ENCODE measurements around the gene KAT8. TPM values are rescaled to one million over a fixed set of nuclear protein-coding genes. Genes with fewer than 3 reads are reported as not detected.

Gene KAT8
- total RNA-seq, 2 experiments from 2014 or later, result 114 to 124 TPM

DNA sequence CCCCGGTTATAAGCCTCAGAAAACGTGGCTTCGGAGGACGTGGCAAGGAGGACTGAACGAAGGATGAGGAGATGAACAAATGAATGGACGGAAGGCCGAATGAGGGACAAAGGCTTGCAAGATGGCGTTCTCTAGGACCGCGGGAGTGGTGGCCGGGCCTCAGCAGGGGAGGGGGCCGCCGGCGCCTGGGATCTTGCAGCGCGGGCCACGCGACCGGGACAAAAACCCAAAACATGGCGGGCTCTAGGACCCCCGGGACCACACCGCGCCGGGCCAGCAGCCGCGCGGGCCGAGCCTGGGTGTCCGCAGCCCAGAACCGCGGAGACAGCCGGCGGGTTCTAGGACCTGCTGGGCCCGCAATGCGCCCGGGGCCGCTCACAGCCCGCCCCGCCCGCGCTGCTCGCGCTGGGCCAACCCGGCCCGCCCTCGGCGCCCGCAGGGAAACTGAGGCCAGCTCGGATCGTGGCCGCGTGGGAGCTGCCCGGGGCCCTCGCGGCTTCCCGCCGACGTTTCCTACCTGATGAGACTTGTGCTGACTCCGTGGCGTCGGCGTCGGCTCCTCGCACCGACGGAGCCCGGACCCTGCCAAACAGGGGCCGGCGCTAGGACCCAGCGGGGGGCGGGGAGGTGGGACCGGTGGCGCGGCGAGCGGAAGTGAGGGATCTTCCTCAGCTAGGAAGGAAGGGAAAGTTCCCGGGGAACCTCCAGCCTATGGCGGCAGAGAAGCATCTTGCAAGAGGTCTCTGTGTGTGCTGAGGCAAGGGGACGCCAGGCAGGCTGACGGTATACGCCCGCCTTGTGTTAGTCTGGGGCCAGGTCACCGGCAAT is 44.1 kb upstream of the KAT8 start:
- intact Hi-C loops (cut with DNase I, micrococcal nuclease), result loop anchor here (1.0 to 10.0 kb wide), 8 partner anchors 40 to 794 kb away; partner anchors contain the start of genes FBXL19 (in 2 of the 2), SETD1A (in 2 of the 2), FUS (in 1 of the 2) and STX4 (in 1 of the 2)
- ChIA-PET POLR2A (interaction anchor here (0.6 to 3.4 kb wide), 39 partner anchors 8 to 831 kb away, joined by 3 to 79 read pairs (median 5); partner anchors contain the start of genes ARMC5, FBRS, FBXL19 and FUS), CTCF (interaction anchor here (1.0 to 2.3 kb wide), 6 partner anchors 23 to 228 kb away, joined by 3 to 21 read pairs (median 6); partner anchors contain the start of genes HSD3B7, KAT8 and STX4)

DNA sequence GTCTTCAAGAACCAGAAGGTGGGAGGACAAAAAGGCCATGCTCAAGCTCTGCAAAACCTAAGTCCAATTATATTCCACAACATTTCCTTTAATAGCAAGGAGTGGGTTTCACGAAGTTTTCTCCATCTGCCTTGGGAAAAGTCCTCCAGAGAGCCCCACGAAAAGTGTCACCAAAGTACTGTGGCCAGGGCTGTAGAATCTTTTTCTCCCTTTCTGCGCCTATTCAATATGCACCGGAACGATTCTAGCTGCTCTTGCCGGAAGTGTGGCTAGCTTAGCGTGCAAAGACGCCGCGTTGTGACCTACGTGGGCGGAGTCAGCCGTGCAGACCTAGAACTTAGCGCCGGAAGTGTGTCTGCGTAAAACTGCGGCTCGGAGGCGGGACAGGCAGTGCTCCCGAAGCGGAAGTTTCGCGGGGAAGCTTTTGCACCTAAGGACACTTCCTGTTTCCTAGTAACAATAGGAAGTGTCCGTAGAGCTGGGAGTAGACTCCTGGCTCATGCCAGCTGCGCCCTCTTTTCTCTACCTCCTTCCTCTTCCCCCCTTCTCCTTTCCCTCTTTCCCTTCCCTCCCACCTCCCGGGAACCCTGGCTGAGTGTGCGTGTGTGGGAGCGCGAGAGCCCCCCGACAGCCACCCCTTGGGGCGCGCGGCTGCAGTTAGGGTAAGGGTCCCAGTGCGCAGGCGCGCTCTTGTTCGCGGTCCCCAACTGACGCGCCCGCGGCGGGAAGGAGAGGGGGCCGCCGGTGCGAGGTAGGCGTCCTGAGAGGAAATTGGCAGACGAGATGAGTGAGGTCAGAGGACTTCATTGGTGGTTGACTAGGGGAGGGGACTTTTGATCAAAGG is 43.3 kb upstream of the KAT8 start, which contains the start of the genes ZNF646 and ZNF668:
ZNF646 (plus strand) TSS at position 453 of the 844 bp plus-strand sequence. CDS start 1,903 bp downstream, outside the sequence.
ZNF668 (minus strand) TSS at position 271 of the 844 bp plus-strand sequence. CDS start 9,781 bp downstream, outside the sequence.
- Mint-ChIP-seq H3K4me1 (ENCODE audit: low read depth) (peaks cover 34% of the 10 kb centered on the region), H3K36me3 (ENCODE audit: low read depth) (peaks cover 51% of the 10 kb centered on the region)
- ATAC-seq (ENCODE audit: poor library complexity), result peak; percentile 81

More for the DNA sequence above, 44.1 kb upstream of the KAT8 start:
- Mint-ChIP-seq H3K9me3 (no peaks in the 10 kb centered on the region), H3K36me3 (ENCODE audit: low read depth) (peaks cover 43% of the 10 kb centered on the region), H3K27ac (peak overlapping the region; percentile 92), H3K27me3 (no peaks in the 10 kb centered on the region), H3K4me3 (peak overlapping the region; percentile 98), H3K4me1 (ENCODE audit: low read depth) (peaks cover 41% of the 10 kb centered on the region)
- TF ChIP-seq, protein P1, sequence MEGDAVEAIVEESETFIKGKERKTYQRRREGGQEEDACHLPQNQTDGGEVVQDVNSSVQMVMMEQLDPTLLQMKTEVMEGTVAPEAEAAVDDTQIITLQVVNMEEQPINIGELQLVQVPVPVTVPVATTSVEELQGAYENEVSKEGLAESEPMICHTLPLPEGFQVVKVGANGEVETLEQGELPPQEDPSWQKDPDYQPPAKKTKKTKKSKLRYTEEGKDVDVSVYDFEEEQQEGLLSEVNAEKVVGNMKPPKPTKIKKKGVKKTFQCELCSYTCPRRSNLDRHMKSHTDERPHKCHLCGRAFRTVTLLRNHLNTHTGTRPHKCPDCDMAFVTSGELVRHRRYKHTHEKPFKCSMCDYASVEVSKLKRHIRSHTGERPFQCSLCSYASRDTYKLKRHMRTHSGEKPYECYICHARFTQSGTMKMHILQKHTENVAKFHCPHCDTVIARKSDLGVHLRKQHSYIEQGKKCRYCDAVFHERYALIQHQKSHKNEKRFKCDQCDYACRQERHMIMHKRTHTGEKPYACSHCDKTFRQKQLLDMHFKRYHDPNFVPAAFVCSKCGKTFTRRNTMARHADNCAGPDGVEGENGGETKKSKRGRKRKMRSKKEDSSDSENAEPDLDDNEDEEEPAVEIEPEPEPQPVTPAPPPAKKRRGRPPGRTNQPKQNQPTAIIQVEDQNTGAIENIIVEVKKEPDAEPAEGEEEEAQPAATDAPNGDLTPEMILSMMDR (IDR thresholded peaks at IDR 0.05), result no peak
- ATAC-seq (ENCODE audit: poor library complexity), result peak; percentile 27
- Histone ChIP-seq H3K27me3 (ENCODE audit: control insufficient read depth in 1 of 2, insufficient read depth in 2 of 2, low read length in 2 of 2) (no peaks in the 10 kb centered on the region), H3K27ac (ENCODE audit: low read depth in 1 of 2, low read length in 2 of 2) (peak overlapping the region; percentile 93 to 95), H3K4me1 (ENCODE audit: insufficient read depth, low read length) (peaks cover 35% of the 10 kb centered on the region), H3K4me3 (ENCODE audit: low read length) (peak overlapping the region; percentile 96), H3K9me3 (ENCODE audit: control insufficient read depth in 1 of 2, insufficient read depth in 1 of 2, low read length in 2 of 2) (no peaks in the 10 kb centered on the region), H3K36me3 (ENCODE audit: insufficient read depth, low read length) (peaks cover 22% of the 10 kb centered on the region)
- DNase-seq, result peak; percentile 71 to 91 (median 81)

More for the DNA sequence above, 43.3 kb upstream of the KAT8 start, which contains the start of the genes ZNF646 and ZNF668:
- Histone ChIP-seq H3K4me3 (ENCODE audit: low read length) (peak within 1 kb of the TSS; percentile 96), H3K27ac (ENCODE audit: low read depth in 1 of 2, low read length in 2 of 2) (peak within 1 kb of the TSS; percentile 93 to 95), H3K36me3 (ENCODE audit: insufficient read depth, low read length) (peaks cover 30% of the 10 kb centered on the region), H3K9me3 (ENCODE audit: control insufficient read depth in 1 of 2, insufficient read depth in 1 of 2, low read length in 2 of 2) (no peaks in the 10 kb centered on the region), H3K27me3 (ENCODE audit: control insufficient read depth in 1 of 2, insufficient read depth in 2 of 2, low read length in 2 of 2) (no peaks in the 10 kb centered on the region), H3K4me1 (ENCODE audit: insufficient read depth, low read length) (peaks cover 35% of the 10 kb centered on the region)
- Mint-ChIP-seq H3K27me3 (no peaks in the 10 kb centered on the region), H3K4me3 (peak within 1 kb of the TSS; percentile 98), H3K27ac (peak within 1 kb of the TSS; percentile 92), H3K9me3 (no peaks in the 10 kb centered on the region)
- ChIA-PET CTCF (interaction anchor here (1.0 to 2.3 kb wide), 6 partner anchors 22 to 229 kb away, joined by 3 to 21 read pairs (median 6); partner anchors contain the start of genes HSD3B7, KAT8 and STX4), POLR2A (interaction anchor here (0.6 to 3.4 kb wide), 38 partner anchors 9 to 830 kb away, joined by 3 to 79 read pairs (median 5); partner anchors contain the start of genes ARMC5, FBRS, FBXL19 and FUS)
- intact Hi-C loops (cut with DNase I, micrococcal nuclease), result loop anchor here (1.0 to 10.0 kb wide), 12 partner anchors 20 to 793 kb away; partner anchors contain the start of genes FBXL19 (in 2 of the 2), KAT8 (in 2 of the 2), SETD1A (in 2 of the 2) and STX4 (in 2 of the 2)
- peak; percentile 94 to 100 (median 97) for DNase-seq
- TF ChIP-seq, protein P1 (IDR thresholded peaks at IDR 0.05), result no peak

All from CD4-positive, alpha-beta T cell (primary cell).